HG02938 (cell line): ENCODE data around the gene UBE3C.
"Not testable (repeated sequence)": the region's sequence is repeated elsewhere in the genome, so short reads cannot be mapped to it uniquely, and the experiment has no call there.

Source experiments
- ATAC-seq: cut with Tn5 transposase; IDR thresholded peaks from one replicate; pipeline ENCODE4 v1.9.1; 2021; ENCODE audit warnings: mild to moderate bottlenecking, moderate library complexity; ENCODE audit not compliant: unreplicated experiment

The UBE3C gene

DNA sequence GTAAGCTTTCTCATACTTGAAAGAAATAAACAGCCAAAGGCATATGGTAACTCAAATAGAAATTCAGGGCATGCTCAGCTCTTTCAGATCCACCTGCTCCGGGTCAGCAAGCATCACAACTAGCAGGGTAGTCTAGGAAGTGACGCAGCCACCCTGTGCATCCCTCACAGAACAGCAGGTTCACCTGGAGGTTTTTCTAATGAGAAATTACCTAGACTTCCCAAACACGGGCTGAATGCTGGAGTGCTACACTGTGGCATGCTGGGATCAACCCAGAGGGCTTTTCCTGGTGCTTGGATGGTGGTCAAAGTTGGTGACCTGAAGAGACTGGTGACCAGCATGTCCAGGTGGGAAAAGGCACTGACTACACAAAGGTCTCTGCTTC, 131.3 kb downstream of the UBE3C start:
- no peak for ATAC-seq

DNA sequence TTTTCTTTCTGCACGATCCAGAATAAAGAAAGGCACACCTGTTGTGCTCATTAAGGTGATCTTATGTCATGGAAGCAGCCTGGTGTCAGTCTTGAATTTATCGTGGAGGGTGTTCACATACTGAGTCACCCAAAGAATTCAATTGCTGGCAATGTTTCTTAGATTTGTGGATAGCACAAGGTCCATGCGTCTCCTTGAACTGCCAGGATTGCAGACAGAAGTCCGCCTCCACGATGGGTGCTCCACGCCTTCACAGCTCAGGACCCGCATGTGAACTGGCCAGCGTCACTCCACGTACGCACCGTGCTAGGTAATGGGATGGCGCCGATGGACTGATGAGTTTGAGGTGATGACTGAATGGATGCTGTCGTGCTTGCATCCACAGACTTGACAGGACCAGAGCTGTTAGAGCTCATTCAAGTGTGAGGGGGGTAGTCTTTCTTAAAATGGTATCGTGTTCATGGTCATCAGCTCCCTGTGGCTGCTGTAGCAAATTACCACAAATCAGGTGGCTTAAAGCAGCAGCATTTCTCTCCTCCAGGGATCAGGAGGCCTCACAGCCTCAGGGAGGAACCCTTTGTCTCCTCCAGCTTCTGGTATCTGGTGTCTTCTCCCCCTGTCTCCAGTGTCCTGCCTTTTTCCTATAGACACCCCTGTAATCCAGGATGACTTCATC, 132.7 kb downstream of the UBE3C start:
- no peak for ATAC-seq

DNA sequence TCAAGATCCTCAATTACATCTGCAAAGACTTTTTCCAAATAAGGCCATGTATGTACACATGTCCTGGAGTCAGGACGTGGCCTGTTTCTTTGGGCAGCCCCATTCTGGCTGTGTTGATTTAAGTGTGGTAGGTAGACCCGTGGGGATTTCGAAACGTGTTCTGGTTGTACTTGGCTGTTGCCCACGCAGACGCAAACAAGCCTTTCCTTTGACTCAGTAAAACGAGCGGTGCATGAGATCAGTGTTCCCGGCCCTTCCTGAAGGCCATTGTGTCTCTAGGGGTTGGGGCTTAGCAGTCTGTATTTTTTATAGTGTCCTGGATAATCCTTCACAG, 133.2 kb downstream of the UBE3C start:
- no peak for ATAC-seq

DNA sequence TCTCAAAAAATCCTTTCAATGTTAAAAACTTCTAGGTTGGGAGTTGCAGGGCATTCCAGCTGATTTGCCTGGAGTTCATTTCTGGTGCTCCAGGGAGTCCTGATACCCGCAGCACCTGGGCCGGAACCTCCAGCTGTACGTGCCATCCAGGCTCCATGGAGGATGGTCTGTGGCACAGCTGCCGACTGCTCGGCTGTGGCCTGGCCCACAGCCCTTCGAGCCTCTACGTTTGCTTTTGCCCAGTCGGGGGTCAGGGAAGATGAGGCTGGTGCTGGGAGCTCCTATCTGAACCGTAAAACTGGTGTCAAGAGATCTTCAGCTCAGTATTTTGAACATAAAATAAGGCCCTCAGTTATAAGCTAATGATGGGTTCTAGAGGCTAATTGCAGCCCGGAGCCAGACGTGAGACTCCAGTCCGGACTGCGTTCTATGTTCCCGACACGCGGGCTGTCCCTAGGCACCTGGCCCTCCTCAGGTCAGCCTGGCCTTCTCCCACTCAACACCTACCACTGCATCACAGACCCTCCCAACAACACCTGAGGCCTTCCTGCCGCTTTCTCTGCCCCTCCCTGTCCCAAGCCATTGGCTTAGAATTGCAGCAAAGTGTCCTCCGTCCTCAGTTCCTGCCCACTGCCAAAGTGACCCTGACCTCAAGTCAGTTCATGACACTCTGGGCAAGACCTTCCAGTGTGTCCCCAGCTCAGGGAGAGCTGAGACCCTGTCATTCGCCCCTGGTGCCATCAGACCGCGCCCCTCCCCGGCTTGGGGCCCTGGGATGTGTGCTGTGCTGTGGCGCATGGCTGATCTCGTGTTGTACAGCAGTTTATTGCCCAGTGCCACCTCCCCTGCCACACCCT, 133.9 kb downstream of the UBE3C start:
- no peak for ATAC-seq

DNA sequence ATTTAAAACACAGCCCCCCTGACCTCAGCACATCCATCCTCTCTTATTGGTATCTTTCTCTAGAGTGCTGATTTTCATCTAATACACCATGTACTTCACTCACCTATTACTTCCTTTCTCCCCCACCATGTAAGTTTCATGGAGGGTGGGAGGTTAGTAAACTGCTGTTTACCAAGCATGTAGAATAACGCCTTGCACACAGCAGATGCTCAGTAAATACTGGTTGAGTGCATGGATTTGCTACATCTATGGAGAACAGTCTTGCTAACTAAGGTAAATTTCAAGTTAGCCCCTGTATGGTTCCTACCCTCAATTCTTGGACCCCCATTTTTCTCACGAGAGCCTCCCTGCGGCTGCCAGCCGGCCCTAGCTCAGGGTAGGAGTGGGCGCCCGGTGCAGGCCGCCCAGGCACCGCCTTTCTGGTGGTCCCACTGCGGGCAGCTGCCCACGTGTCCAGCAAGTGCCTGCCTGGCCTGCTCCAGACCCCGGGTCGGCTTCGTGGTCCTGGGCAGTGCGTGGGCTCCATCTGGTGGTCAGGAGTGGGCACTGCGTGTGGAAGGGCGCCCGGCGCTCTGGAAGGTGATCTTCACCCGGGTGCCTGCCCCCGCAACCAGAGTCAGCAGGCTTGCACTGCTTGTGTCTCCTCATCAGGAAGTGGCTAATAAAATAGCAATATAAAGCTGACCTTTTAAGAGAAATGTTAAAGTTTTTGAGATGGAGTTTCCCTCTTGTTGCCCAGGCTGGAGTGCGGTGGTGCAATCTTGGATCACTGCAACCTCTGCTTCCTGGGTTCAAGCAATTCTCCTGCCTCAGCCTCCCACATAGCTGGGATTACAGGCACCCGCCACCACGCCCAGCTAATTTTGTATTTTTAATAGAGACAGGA, 134.7 kb downstream of the UBE3C start:
- peak; percentile 65 for ATAC-seq

DNA sequence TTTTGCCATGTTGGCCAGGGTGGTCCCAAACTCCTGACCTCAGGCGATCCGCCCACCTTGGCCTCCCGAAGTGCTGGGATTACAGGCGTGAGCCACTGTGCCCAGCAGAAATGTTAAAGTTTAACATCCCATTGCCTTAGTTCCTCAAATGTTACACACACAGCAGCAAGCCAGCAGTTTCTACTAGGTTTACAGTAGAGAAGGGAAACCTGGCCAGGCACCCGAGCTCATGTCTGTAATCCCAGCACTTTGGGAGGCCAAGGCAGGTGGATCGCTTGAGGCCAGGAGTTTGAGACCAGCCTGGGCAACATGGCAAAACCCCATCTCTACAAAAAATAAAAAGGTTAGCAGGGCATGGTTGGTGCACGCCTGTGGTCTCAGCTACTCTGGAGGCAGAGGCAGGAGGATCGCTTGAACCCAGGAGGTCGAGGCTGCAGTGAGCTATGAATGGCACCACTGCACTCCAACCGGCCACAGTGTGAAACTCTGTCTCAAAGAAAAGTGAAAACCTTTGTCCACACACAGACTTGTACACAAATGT, 135.4 kb downstream of the UBE3C start:
- ATAC-seq: not testable (repeated sequence)

DNA sequence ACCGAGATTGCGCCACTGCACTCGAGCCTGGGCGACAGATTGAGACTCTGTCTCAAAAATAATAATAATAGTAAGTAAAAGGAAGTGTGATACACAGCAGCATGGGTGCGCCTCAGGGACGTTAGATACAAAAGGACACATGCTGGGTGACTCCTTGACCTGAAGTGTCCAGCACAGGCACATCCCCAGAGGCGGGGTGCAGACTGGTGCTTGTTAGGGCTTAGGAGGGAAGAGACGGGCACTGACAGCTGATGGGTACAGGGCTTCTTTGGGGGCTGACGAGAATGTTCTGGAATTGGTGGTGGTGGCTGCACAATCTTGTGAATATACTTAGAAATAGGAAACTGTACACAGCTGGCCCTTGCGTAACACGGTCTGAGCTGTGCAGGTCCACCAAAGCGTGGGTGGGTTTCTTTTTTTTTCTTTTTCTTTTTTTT, 136.3 kb downstream of the UBE3C start:
- ATAC-seq: no peak

DNA sequence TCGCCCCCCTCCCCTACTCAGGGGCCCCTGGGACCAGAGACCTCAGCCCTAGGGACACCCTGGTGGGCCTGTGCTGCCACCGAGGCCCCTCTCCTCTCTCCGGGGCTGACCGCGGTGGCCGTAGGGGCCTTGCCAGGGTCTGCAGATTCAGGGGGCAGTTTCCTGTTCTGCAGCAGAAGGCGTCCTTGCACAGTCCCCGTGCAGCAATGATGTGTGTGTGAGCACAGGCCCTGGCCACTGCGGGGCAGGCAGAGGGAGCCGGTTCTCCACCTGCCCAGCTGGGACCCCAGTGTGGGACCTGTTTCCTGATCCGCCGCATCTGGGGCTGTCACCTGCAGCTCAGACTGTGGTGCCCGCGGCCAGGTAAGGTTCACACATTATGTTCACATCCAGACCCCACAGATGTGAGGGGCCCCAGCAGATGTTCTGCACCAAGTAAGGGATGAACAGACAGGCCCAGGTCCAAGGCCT, 137.4 kb downstream of the UBE3C start:
- no peak for ATAC-seq

DNA sequence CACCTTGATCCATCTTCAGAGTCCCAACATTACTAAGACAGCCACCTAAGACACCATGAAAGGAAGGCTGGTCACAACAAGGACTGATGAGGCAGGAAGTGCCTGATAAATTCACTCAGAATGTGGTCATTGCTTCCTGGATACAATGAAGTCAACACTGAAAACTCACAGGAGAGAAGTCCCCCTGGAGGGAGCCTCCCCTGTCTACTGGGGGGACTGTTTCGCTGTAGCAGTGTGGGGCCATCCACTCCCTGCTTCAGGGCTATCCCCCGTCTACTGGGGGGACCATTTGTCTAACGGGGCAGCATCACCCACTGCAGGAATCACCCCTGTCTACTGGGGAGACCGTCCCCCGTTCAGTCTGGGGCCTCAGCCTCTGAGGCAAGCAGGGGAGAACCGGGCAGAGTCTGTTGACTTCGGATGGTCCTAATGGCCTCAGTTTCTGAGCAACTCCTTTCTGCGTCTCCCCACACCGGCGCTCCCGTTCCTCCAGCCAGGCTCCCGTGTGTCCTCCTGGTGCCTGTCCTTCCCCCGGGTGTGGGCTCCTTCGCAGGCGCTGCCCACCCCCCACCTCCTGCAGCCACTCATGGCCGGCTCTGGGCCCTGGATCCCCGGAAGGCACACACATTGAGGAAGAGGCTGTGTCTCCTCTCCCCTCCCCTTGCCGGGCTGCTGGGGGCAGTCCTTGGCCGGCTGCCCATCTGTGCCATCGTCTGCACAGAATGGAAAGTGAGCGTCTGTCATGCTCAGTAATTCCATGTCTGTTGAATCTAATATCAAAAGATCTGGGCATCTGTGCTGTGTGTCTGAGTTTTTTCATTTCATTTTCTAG, 138.2 kb downstream of the UBE3C start:
- no peak for ATAC-seq

DNA sequence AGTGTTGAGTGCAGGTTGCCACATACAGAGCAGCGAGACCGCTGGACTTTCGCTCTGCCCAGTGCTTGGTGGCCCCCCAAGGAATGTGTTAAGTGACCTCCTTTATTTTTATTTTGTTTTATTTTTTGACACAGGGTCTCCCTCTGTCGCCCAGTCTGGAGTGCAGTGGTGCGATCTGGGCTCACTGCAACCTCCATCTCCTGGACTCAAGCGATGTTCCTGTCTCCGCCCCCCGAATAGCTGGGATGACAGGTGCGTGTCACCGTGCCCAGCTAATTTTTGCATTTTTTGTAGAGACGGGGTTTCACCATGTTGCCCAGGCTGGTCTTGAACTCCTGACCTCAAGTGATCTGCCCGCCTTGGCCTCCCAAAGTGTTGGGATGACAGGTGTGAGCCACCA, 138.8 kb downstream of the UBE3C start:
- ATAC-seq: not testable (repeated sequence)

DNA sequence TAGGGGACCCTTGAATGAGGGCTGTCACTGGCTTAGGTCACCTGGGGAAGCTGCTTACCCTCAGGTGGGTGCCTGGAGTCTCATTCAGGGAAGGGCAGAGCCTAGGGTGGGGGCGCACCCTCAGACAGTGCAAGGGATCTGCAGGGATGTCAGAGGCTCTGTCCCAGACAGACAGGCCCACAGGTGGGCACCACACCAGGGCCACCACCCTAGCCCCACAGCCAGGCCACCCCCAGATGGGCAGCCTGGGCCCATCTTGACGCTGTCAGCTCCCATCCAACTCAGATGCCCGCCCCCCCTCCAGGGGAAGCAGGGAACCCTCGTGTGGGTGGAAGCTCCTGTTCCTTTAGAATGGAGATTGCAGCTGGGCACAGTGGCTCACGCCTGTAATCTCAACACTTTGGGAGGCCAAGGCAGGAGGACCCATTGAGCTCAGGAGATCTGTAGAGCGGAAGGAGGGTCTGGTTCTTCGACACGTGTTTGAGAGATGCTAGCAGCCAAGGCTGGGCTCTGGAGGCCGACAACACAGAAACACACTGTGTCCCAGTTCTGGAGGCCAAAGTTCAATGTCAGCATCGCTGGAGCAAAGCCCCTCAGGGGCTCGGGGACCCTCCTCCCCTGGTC, 139.6 kb downstream of the UBE3C start:
- ATAC-seq: no peak

DNA sequence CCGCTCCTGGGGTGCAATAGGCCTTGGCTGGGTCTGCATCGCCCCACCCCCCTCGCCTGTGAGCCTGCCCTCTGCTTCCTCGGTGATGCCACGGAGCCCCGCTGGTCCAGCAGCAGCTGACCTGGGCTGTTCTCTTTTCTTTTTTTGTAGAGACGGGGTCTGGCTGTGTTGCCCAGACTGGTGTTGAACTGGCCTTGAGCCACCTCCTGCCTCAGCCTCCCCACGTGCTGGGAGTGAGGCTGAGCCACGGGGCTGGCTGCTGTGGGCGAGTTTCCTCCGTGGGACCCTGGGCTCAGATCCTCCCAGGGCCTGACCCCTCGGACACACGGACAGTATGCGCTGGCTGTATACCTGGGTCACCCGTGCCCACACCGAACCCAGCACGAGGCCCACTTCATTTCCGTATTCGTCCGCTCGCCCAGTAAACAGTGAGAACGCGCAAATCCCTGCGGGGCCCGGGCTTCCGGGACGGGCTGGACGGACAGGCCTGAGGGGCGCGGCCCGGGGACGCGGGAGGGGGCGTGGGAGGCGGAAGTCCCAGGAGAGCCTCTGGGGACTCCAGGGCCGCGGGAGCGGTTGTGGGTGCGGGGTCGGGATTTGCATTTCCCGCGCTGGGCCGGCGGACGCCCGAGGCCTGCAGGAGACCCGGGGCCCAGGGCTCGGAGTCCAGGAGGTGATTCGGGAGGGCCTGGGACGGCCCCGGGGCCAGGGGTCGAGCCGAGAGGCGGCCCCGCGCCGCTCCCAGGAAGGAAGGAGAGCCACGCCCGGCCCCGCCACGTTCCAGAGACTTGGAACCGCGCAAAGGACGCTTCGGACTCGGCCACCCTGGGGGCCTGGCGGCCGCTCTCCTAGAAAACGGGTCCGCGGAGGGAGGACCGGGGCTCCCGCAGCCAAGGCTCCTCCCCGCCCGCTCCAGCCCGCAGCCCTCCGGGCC, 140.3 kb downstream of the UBE3C start:
- peak; percentile 42 for ATAC-seq

DNA sequence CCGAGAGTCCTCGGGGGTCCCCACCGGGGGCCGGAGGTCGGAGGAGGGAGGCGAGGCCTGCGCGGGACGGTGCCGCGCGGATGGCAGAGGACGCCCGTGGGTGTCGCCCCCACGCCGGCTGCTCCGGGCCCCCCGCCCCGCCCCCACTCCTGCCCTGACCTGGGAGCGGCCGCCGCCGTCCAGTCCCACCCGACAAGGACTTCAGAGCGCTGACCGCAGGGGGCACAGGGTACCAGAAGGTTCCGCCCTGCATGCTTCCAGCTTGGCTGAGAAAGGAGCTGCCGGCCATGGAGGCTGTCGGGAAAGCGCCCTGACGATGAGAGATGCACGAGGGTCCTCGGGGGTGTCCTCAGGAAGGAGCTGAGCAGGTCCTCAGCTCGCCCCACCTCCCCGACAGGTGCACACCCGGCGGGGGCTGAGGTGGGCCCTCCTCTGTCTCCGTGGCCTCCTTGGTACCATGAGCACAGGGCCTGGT, 141.1 kb downstream of the UBE3C start:
- ATAC-seq: no peak

DNA sequence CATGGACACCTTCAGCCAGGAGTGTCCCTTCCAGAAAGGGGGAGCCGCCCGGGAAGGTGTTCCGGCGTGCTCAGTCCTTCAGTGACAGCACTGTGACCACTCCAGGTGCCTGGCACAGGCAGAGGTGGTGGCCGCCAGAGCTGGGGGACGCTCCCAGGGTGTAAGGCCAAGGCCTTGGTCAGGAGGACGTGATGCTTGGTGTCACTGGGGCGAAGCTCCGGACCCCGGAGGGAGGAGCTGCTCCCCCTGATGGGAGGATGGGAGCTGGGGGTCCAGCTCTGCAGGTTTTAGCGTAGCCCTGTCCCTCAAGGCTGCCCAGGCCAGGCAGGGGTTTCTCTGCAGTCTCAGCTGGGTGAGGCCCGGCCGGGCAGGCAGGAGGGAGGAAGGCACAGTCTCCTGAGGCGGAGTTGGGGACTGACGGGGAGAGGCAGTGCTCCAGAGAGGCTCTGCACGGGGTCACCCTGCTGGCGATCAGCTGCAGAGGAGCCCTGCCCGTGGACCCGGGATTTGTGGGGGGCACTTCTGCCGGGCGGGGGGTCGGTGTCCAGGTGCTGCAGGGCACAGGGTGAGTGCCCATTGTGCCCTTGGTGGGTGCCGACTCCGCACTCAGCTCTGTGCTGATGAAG, 141.6 kb downstream of the UBE3C start:
- ATAC-seq: no peak

DNA sequence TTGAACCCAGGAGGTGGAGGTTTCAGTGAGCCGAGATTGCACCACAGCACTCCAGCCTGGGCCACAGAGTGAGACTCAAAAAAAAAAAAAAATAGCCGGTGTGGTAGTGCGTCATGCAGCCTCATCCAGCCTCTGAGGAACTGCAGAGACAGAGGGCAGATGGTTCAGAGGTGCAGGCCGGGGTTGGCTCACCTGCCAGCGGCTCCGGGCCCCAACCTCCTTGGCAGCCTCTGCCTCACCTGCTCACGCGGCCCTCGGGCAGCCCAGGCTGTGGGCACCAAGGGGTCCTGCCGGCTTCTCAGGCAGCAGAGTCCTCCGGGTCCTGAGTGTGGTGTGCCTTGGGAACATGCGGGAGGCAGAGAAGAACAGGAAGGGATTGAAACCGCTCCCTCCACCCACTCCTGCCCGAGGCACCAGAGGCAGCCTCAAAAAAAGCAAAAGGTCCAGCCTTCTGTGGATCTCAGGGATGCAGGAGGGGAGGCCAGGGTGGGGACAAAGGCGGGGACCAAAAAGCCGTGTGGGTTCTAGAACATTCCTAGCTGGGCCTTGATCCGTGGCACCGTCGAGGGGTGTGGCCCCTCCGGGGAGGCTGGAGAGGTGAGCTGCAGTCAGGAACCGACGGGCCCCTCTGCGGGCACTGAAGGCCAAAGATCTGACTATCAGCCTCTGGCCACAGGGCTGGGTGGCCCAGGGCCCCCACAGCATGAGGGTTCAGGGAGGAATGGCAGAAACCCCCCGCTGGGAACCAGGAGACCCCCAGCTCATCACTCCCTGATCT, 142.7 kb downstream of the UBE3C start:
- ATAC-seq: no peak

DNA sequence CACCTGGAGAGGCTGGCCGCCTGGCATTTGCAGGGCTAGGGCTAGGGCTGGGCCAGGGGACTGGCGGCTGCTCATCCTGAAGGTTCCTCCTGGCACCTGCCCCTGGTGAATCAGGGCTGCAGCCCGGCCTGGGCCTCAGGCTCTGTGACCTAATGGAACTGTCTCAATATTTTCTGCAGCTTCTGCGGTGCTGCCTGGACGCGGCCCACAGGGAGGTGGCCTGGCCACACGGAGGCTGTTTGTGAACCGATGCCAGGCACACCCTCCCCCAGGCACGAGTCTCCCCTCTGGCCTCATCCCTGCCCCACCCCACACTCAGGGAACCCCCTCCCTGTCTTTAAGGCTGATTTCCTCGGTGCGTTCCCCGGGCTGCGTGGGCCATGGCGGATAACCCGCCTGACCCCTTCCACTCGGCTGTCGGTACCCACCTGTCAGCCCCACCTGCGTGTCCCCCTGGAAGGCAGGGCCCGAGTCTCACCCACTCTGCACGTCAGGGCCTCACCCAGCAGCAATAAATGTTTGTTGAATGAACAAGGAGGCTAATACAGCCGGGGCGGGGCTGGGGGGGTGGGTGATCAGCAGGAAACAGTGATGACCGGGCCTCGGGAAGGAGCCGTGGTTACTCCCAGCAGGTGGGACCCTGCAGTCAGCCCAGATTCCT, 143.5 kb downstream of the UBE3C start:
- ATAC-seq: no peak
